Adrenal gland (tissue), 12 donors: Measurements from ENCODE around the gene RRH. TPM values are rescaled to one million over a fixed set of nuclear protein-coding genes. Genes with fewer than 3 reads are reported as not detected.
"Not testable (repeated sequence)": the region's sequence is repeated elsewhere in the genome, so short reads cannot be mapped to it uniquely, and the experiment has no call there.

Experiments
- DNase-seq, 7 donors: peaks; one replicate each; pipeline ENCODE4 v3.0.0-alpha.2; 2019 to 2020
- H3K27ac ChIP-seq, 5 donors: fragments of 200-600 bp; sonication (generic) in 4 of 5; 1 replicate in 3 of 5; 2 replicates in 2 of 5; pipeline versions ENCODE4 v1.5.1 to v1.8.0; 2016 to 2020; ENCODE audit warnings: mild to moderate bottlenecking in 1 of 5
- H3K27me3 ChIP-seq: fragments of 200-600 bp; 2 replicates; pipeline ENCODE4 v1.8.0; 2021
- H3K36me3 ChIP-seq, 2 donors: fragments of 200-600 bp; replicated peaks in 1 of 2; 1 replicate in 1 of 2; 2 replicates in 1 of 2; pipeline versions ENCODE4 v1.5.1 to v1.8.0; 2018 to 2022
- H3K4me1 ChIP-seq, 2 donors: fragments of 200-600 bp; replicated peaks in 1 of 2; 1 replicate in 1 of 2; 2 replicates in 1 of 2; pipeline versions ENCODE4 v1.5.1 to v1.8.0; 2018 to 2021
- H3K4me3 ChIP-seq, 4 donors: fragments of 200-600 bp; sonication (generic) in 3 of 4; one replicate each; pipeline ENCODE4 v1.5.1; 2016 to 2018
- H3K9me3 ChIP-seq, 3 donors: fragments of 200-600 bp; sonication (generic) in 1 of 3; replicated peaks in 1 of 3; 1 replicate in 2 of 3; 2 replicates in 1 of 3; pipeline versions ENCODE4 v1.5.1 to v1.8.0; 2016 to 2021
- POLR2A ChIP-seq, 2 donors: fragments of 450-650 bp; IDR thresholded peaks; one replicate each; pipeline ENCODE4 v1.6.1; 2017; ENCODE audit warnings: antibody characterized with exemption in 2 of 2, mild to moderate bottlenecking in 2 of 2, moderate library complexity in 1 of 2
- WGBS, 4 donors: extraction: QIAGEN DNeasy Blood & Tissue Kit in 2 of 4; methylation state at CpG; one replicate each; pipeline versions ENCODE4 v1.1.5 to v1.1.7; 2013 to 2017; 5-methylcytosine and 5-hydroxymethylcytosine counted together
- intact Hi-C, 2 donors: fragments of 100-400 bp; cut with DNase I; formaldehyde crosslinking; loops; one replicate each; pipeline versions ENCODE4 v1.14.1 to v1.15.0; 2022 to 2023
- polyA plus RNA-seq, 3 donors: library from polyadenylated mRNA; stranded (reverse); fragments of 200-250 nt in 2 of 3; fragments of 350-450 nt in 1 of 3; fragmentation: Illumina TruSeq in 1 of 3; extraction: RNeasy Lipid Tissue Mini Kit (QIAGEN cat#74804) in 1 of 3; gene quantifications; one replicate each; pipeline ENCODE4 v1.2.3, GENCODE V29; 2013 to 2014
- total RNA-seq, 9 donors: library from RNA; depleted of rRNA in 4 of 9; stranded (reverse); fragments of >200 nt in 4 of 9; fragments of 120-200 nt in 1 of 9; fragmentation: NEBNext Ultra II Directional in 1 of 9; extraction: Animal tissue kit (Norgen Biotek cat#: 25700) in 1 of 9; gene quantifications; one replicate each; pipeline versions ENCODE4 v1.1.0 to v1.2.4, GENCODE V29; 2013 to 2023
- TF ChIP-seq, protein P1 (sequence below), 6 experiments: fragments of 450-650 bp in 4 of 6; fragments of 200-600 bp in 2 of 6; sonication (generic) in 1 of 6; IDR thresholded peaks; 1 replicate in 5 of 6; 2 replicates in 1 of 6; pipeline versions ENCODE4 v1.5.1 to v1.8.0; 2016 to 2021; ENCODE audit warnings: antibody characterized with exemption in 6 of 6, mild to moderate bottlenecking in 2 of 6, moderate library complexity in 1 of 6
- donor health status: healthy with polysubstance abuse.
- donor health status: Bipolar disorder and iron deficiency.
- donor health status: DM: yes; HTN: yes; CAD: no.
- donor health status: DM: no; HTN: no; CAD: no.
- donor health status: DM: no; HTN: no; CAD: no.
- donor health status: DM: yes; HTN: yes; CAD: no.

The RRH gene
- total and polyA plus RNA-seq, 12 donors, result 0.17 to 0.67 (median 0.31) TPM; not detected in 5

DNA sequence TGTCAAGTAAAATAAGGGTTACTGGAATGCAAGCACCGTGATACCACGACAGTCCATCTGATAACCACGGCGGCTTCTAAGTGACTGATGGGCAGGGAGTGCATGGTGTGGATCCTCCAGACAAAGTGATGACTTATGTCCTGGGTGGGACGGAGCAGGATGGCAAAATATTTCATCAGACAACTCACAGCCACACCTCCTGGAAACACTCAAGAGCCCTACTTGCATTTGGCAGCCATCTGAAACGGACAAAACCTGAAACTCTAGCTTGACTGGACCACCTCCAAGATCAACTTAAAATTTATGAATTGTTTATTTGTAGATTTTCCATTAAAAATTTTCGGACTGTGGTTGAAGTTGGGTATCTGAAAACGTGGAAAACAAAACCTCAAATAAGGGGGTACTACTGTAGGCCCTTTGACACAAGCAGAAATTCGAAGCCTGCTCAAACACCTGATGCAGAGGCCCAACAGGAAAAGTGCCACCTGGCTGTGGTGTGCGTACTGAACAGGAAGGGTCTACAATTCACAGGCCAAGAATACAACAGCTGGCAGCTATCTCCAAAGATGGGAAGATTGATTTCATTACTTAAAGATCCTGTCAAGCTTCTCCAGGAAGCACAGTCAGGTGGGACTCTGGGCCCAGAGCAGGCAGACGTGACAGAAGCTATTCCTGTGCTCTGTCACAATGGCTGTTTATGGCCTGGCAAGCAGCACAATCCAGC lies 46.2 kb downstream of the RRH start:
- Histone ChIP-seq H3K36me3 (no peaks in the 10 kb centered on the region), H3K4me3 (no peak overlapping the region), H3K27ac (no peak overlapping the region), H3K4me1 (no peaks in the 10 kb centered on the region), H3K9me3 (no peaks in the 10 kb centered on the region), H3K27me3 (no peaks in the 10 kb centered on the region)
- TF ChIP-seq, protein P1, sequence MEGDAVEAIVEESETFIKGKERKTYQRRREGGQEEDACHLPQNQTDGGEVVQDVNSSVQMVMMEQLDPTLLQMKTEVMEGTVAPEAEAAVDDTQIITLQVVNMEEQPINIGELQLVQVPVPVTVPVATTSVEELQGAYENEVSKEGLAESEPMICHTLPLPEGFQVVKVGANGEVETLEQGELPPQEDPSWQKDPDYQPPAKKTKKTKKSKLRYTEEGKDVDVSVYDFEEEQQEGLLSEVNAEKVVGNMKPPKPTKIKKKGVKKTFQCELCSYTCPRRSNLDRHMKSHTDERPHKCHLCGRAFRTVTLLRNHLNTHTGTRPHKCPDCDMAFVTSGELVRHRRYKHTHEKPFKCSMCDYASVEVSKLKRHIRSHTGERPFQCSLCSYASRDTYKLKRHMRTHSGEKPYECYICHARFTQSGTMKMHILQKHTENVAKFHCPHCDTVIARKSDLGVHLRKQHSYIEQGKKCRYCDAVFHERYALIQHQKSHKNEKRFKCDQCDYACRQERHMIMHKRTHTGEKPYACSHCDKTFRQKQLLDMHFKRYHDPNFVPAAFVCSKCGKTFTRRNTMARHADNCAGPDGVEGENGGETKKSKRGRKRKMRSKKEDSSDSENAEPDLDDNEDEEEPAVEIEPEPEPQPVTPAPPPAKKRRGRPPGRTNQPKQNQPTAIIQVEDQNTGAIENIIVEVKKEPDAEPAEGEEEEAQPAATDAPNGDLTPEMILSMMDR (IDR thresholded peaks at IDR 0.05), result no peak
- no peak for TF ChIP-seq POLR2A (IDR thresholded peaks at IDR 0.05)
- intact Hi-C loops, result no loop called here
- 54 to 70% (median 63%) methylated on average over 11 of the region's 11 CpGs for WGBS, 4 donors
- DNase-seq, result no peak

DNA sequence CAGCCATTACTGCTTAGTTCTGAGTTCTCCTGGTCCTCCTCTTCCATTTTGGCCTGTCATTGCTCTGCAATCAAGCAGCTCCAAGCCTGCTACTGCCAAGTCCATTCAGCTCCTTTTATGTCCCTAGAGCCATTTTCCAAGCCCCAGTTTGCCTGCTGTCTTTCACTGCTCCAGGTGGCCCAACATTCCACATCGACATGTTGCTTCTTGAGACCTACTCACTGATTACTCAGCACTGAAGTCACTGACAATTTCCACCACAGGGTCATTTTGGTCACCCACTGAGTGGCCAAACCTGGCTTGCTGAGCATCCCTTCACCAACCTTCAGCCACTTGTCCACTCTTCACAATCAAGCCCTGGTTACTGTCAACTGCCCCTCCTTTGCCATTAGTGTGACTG lies 47.3 kb downstream of the RRH start:
- H3K4me3 ChIP-seq, result no peak overlapping the region
- WGBS, 4 donors, result 78 to 100% (median 94%) methylated on average over 1 of the region's 1 CpG
- no peaks in the 10 kb centered on the region for H3K27me3 ChIP-seq
- no peak overlapping the region for H3K27ac ChIP-seq
- H3K36me3 ChIP-seq, result no peaks in the 10 kb centered on the region
- no peak for DNase-seq
- H3K9me3 ChIP-seq, result no peaks in the 10 kb centered on the region
- TF ChIP-seq, protein P1 (IDR thresholded peaks at IDR 0.05), result no peak
- TF ChIP-seq POLR2A (IDR thresholded peaks at IDR 0.05), result no peak
- intact Hi-C loops, result no loop called here
- no peaks in the 10 kb centered on the region for H3K4me1 ChIP-seq

DNA sequence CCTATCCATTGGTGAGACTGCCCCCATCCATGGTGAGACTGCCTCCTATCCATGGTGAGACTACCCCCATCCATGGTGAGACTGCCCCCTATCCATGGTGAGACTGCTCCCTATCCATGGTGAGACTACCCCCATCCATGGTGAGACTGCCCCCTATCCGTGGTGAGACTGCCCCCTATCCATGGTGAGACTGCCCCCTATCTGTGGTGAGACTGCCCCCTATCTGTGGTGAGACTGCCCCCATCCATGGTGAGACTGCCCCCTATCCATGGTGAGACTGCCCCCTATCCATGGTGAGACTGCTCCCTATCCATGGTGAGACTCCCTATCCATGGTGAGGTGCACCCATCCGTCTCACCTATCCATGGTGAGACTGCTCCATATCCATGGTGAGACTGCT lies 47.8 kb downstream of the RRH start:
- intact Hi-C loops, result not testable (repeated sequence)

DNA sequence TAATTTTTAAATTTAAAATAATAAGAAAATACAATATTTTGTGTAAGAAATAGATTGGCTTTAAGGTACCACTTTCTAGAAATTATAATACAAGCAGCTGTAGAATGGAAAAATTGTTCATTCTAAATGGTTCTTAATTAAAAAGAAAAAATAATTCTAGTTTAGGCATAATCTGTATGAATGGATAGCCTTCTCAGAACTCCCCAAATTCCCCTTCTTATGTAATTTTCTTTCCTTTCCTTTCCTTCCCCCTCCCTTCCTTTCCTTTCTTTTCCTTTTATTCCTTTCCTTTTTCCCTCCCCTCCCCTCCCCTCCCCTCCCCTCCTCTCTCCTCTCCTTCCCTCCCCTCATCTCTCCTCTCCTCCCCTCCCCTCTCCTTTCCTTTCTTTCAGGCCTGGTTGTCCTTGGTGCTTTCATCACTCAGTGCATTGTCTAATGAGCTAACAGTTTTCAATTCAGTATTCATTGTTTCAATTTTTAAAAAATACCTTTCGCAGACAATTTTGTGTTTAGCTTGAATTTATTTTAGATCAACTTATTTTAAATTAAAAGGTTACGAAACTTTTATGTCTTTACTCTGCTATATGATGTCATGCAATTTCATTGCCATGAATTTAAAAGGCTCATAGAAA lies 49.0 kb downstream of the RRH start:
- H3K27me3 ChIP-seq, result no peaks in the 10 kb centered on the region

More for the DNA sequence above, 47.8 kb downstream of the RRH start:
- DNase-seq, H3K27ac ChIP-seq, H3K4me3 ChIP-seq, H3K36me3 ChIP-seq, H3K27me3 ChIP-seq, H3K9me3 ChIP-seq, H3K4me1 ChIP-seq: not testable (repeated sequence)
- 60 to 87% (median 77%) methylated on average over 2 of the region's 2 CpGs for WGBS, 4 donors

More for the DNA sequence above, 49.0 kb downstream of the RRH start:
- Histone ChIP-seq H3K9me3 (no peaks in the 10 kb centered on the region), H3K27ac (no peak overlapping the region), H3K4me3 (no peak overlapping the region), H3K4me1 (no peaks in the 10 kb centered on the region), H3K36me3 (no peaks in the 10 kb centered on the region)
- no peak for DNase-seq
- intact Hi-C loops, result no loop called here
- 88 to 94% (median 91%) methylated on average over 2 of the region's 2 CpGs for WGBS, 4 donors
- no peak for TF ChIP-seq POLR2A (IDR thresholded peaks at IDR 0.05)
- TF ChIP-seq, protein P1 (IDR thresholded peaks at IDR 0.05), result no peak
